Transverse colon (tissue), 4 donors: ENCODE results near the gene MYLK. TPM values are rescaled to one million over a fixed set of nuclear protein-coding genes. Genes with fewer than 3 reads are reported as not detected.
"Not testable (repeated sequence)": the region's sequence is repeated elsewhere in the genome, so short reads cannot be mapped to it uniquely, and the experiment has no call there.

ENCODE experiments used
- DNase-seq: peaks from one replicate; pipeline ENCODE4 v3.0.0-alpha.2; 2019
- H3K27ac ChIP-seq, 4 donors: fragments of 200-600 bp; sonication (generic); 2 replicates each; pipeline ENCODE4 v1.5.1; 2016 to 2018; ENCODE audit warnings: inconsistent platforms in 4 of 4
- H3K27me3 ChIP-seq: fragments of 200-600 bp; sonication (generic); 2 replicates; pipeline ENCODE4 v1.5.1; 2017; ENCODE audit warnings: inconsistent platforms
- H3K36me3 ChIP-seq, 4 donors: fragments of 200-600 bp; sonication (generic); 2 replicates each; pipeline ENCODE4 v1.5.1; 2017 to 2019; ENCODE audit warnings: inconsistent platforms in 4 of 4
- H3K4me1 ChIP-seq, 4 donors: fragments of 200-600 bp; sonication (generic); 2 replicates each; pipeline ENCODE4 v1.5.1; 2017 to 2020; ENCODE audit warnings: inconsistent platforms in 4 of 4
- H3K4me3 ChIP-seq, 4 donors: fragments of 200-600 bp; sonication (generic); 1 replicate in 1 of 4; 2 replicates in 3 of 4; pipeline versions ENCODE4 v1.5.1 to v1.6.1; 2017 to 2019; ENCODE audit warnings: inconsistent platforms in 4 of 4
- H3K9me3 ChIP-seq, 2 donors: fragments of 200-600 bp; sonication (generic); 2 replicates each; pipeline ENCODE4 v1.5.1; 2017 to 2019; ENCODE audit warnings: inconsistent platforms in 2 of 2
- CTCF ChIP-seq, 5 experiments: fragments of 200-600 bp in 3 of 5; fragments of 450-650 bp in 2 of 5; sonication (generic) in 3 of 5; IDR thresholded peaks; 1 replicate in 2 of 5; 2 replicates in 3 of 5; pipeline ENCODE4 v1.5.1; 2016 to 2017; ENCODE audit warnings: antibody characterized with exemption in 5 of 5, inconsistent platforms in 3 of 5, mild to moderate bottlenecking in 2 of 5, moderate library complexity in 1 of 5
- EP300 ChIP-seq: sonication (generic); formaldehyde crosslinking; IDR thresholded peaks from one replicate; pipeline ENCODE4 v1.6.1; 2017; ENCODE audit warnings: antibody characterized with exemption, low read depth
- POLR2A ChIP-seq: fragments of 450-650 bp; IDR thresholded peaks from one replicate; pipeline ENCODE4 v1.6.1; 2016; ENCODE audit warnings: antibody characterized with exemption, mild to moderate bottlenecking, moderate library complexity
- POLR2AphosphoS5 ChIP-seq, 3 donors: sonication (generic); formaldehyde crosslinking; IDR thresholded peaks; one replicate each; pipeline ENCODE4 v1.6.1; 2016; ENCODE audit warnings: antibody characterized with exemption in 3 of 3
- WGBS, 2 donors: methylation state at CpG; one replicate each; pipeline ENCODE4 v1.1.5; 2018; ENCODE audit warnings: low coverage in 1 of 2; 5-methylcytosine and 5-hydroxymethylcytosine counted together
- in situ Hi-C, 4 donors: fragments of 200-750 bp; cut with MboI; loops; one replicate each; pipeline versions ENCODE4 v1.15.0 to v1.15.1; 2017; ENCODE audit warnings: low sequenced_read_pairs in 3 of 4, low pct_ligation_motif_present in 1 of 4, low pct_unique_long_range_greater_than_20kb in 1 of 4
- intact Hi-C: fragments of 100-400 bp; cut with DNase I; formaldehyde crosslinking; loops from one replicate; pipeline ENCODE4 v1.15.1; 2023; ENCODE audit warnings: low total_unique reads
- total RNA-seq, 4 donors: library from RNA; depleted of rRNA; stranded (reverse); fragments of >200 nt; gene quantifications; one replicate each; pipeline ENCODE4 v1.1.0, GENCODE V29; 2016

The MYLK gene
- total RNA-seq, 4 donors from 2014 or later, result 230 to 527 (median 349) TPM

GRCh38 chr3:123740391-123740822 is 143.7 kb downstream of the MYLK start:
- no peak for DNase-seq
- intact Hi-C loops, result no loop called here
- Histone ChIP-seq H3K27ac (peak overlapping the region; percentile 5 to 52 (median 46)), H3K27me3 (no peaks in the 10 kb centered on the region), H3K4me1 (peaks cover 0 to 26% (median 14%) of the 10 kb centered on the region in 4 donors), H3K36me3 (no peaks in the 10 kb centered on the region), H3K9me3 (no peaks in the 10 kb centered on the region), H3K4me3 (no peak overlapping the region)
- 80% methylated on average over 6 of the region's 6 CpGs; no CpG with 5 or more reads in 1 of the 2 donors for WGBS, 2 donors
- TF ChIP-seq CTCF (IDR thresholded peaks at IDR 0.05) (no peak), POLR2A (no peak), POLR2AphosphoS5 (IDR thresholded peaks at IDR 0.05) (no peak), EP300 (no peak)
- in situ Hi-C loops, result no loop called here

GRCh38 chr3:123739754-123740153 is 144.4 kb downstream of the MYLK start:
- WGBS, 2 donors, result 72 to 86% methylated on average over 1 to 2 of the region's 2 CpGs
- in situ Hi-C loops, result no loop called here
- no peak overlapping the region for H3K4me3 ChIP-seq
- peak; percentile 42 for DNase-seq
- H3K27ac ChIP-seq, result peak overlapping the region in 1 of 4 donors; percentile 52
- intact Hi-C loops, result no loop called here
- no peaks in the 10 kb centered on the region for H3K36me3 ChIP-seq
- no peaks in the 10 kb centered on the region for H3K27me3 ChIP-seq
- H3K9me3 ChIP-seq, result no peaks in the 10 kb centered on the region
- peaks cover 0 to 26% (median 14%) of the 10 kb centered on the region in 4 donors for H3K4me1 ChIP-seq
- TF ChIP-seq POLR2AphosphoS5 (IDR thresholded peaks at IDR 0.05) (peak in 1 of 3 donors; percentile 43), EP300 (no peak), POLR2A (no peak)

- DNase-seq, result no peak
- WGBS, 2 donors, result 88% methylated on average over 2 of the region's 2 CpGs; no CpG with 5 or more reads in 1 of the 2 donors
- Histone ChIP-seq H3K4me1 (peaks cover 0 to 26% (median 14%) of the 10 kb centered on the region in 4 donors), H3K9me3 (no peaks in the 10 kb centered on the region), H3K4me3 (no peak overlapping the region), H3K27ac (peak overlapping the region in 1 of 4 donors; percentile 52), H3K36me3 (no peaks in the 10 kb centered on the region), H3K27me3 (no peaks in the 10 kb centered on the region)
- in situ Hi-C loops, result no loop called here
- no peak for TF ChIP-seq POLR2AphosphoS5 (IDR thresholded peaks at IDR 0.05)
- no peak for TF ChIP-seq EP300
- TF ChIP-seq POLR2A, result no peak
- TF ChIP-seq CTCF (IDR thresholded peaks at IDR 0.05), result no peak
- intact Hi-C loops, result no loop called here
Observed at GRCh38 chr3:123739106-123739505, 145.0 kb downstream of the MYLK start.

- intact Hi-C loops, H3K27me3 ChIP-seq, H3K27ac ChIP-seq, H3K9me3 ChIP-seq, in situ Hi-C loops, DNase-seq, H3K4me3 ChIP-seq, H3K36me3 ChIP-seq: not testable (repeated sequence)
- 85 to 100% methylated on average over 1 to 5 of the region's 5 CpGs for WGBS, 2 donors
- peaks cover 0 to 26% (median 14%) of the 10 kb centered on the region in 4 donors for H3K4me1 ChIP-seq
Observed at GRCh38 chr3:123738522-123738921, 145.6 kb downstream of the MYLK start.

- Histone ChIP-seq H3K36me3 (no peaks in the 10 kb centered on the region), H3K9me3 (no peaks in the 10 kb centered on the region), H3K27me3 (no peaks in the 10 kb centered on the region), H3K4me1 (peaks cover 0 to 26% (median 14%) of the 10 kb centered on the region in 4 donors), H3K4me3 (no peak overlapping the region), H3K27ac (no peak overlapping the region)
- DNase-seq, result no peak
- intact Hi-C loops, result no loop called here
- in situ Hi-C loops, result no loop called here
- WGBS, 2 donors, result 60 to 91% methylated on average over 1 to 14 of the region's 14 CpGs
- no peak for TF ChIP-seq POLR2AphosphoS5 (IDR thresholded peaks at IDR 0.05)
- no peak for TF ChIP-seq EP300
- no peak for TF ChIP-seq CTCF (IDR thresholded peaks at IDR 0.05)
- TF ChIP-seq POLR2A, result no peak
Observed at GRCh38 chr3:123737168-123737567, 147.0 kb downstream of the MYLK start.
